Vagina (tissue), 2 donors: ENCODE results near the gene CLEC18A. TPM values are rescaled to one million over a fixed set of nuclear protein-coding genes. Genes with fewer than 3 reads are reported as not detected.
A peak's percentile ranks its signal among the peaks of the same experiment; 100 is the strongest.

Experiments
- DNase-seq, 2 donors: peaks; one replicate each; pipeline ENCODE4 v3.0.0-alpha.2; 2017; ENCODE audit errors: extremely low spot score in 2 of 2
- H3K27ac ChIP-seq: fragments of 200-600 bp; sonication (generic); one replicate; pipeline ENCODE4 v1.5.1; 2019
- H3K27me3 ChIP-seq: fragments of 200-600 bp; sonication (generic); one replicate; pipeline ENCODE4 v1.5.1; 2019
- H3K36me3 ChIP-seq, 2 donors: fragments of 200-600 bp; sonication (generic); one replicate each; pipeline ENCODE4 v1.5.1; 2017 to 2019
- H3K4me1 ChIP-seq: fragments of 200-600 bp; sonication (generic); one replicate; pipeline ENCODE4 v1.5.1; 2019
- H3K4me3 ChIP-seq, 2 donors: fragments of 200-600 bp; sonication (generic); 1 replicate in 1 of 2; 2 replicates in 1 of 2; pipeline ENCODE4 v1.5.1; 2016 to 2019
- H3K9me3 ChIP-seq: fragments of 200-600 bp; sonication (generic); one replicate; pipeline ENCODE4 v1.5.1; 2019
- CTCF ChIP-seq, 3 experiments: fragments of 450-650 bp in 2 of 3; fragments of 200-600 bp in 1 of 3; sonication (generic) in 1 of 3; IDR thresholded peaks; one replicate each; pipeline ENCODE4 v1.5.1; 2017 to 2019; ENCODE audit warnings: antibody characterized with exemption in 3 of 3, mild to moderate bottlenecking in 2 of 3, moderate library complexity in 2 of 3
- POLR2A ChIP-seq, 2 donors: fragments of 450-650 bp; IDR thresholded peaks; one replicate each; pipeline ENCODE4 v1.6.1; 2017; ENCODE audit warnings: antibody characterized with exemption in 2 of 2, mild to moderate bottlenecking in 2 of 2, moderate library complexity in 2 of 2
- POLR2AphosphoS5 ChIP-seq, 2 donors: sonication (generic); formaldehyde crosslinking; IDR thresholded peaks; one replicate each; pipeline ENCODE4 v1.9.0; 2017; ENCODE audit warnings: antibody characterized with exemption in 2 of 2, mild to moderate bottlenecking in 2 of 2, low read depth in 1 of 2; ENCODE audit not compliant: insufficient read depth in 1 of 2
- intact Hi-C: fragments of 100-400 bp; cut with DNase I; formaldehyde crosslinking; loops from one replicate; pipeline ENCODE4 v1.15.1; 2023
- total RNA-seq: library from RNA; depleted of rRNA; stranded (reverse); fragments of >200 nt; gene quantifications from one replicate; pipeline ENCODE4 v1.2.3, GENCODE V29; 2016

Gene CLEC18A
- total RNA-seq, 1 donor from 2014 or later, result 1.2 TPM

- Histone ChIP-seq H3K27ac (no peak overlapping the region), H3K27me3 (no peaks in the 10 kb centered on the region), H3K36me3 (peaks cover 0 to 9% of the 10 kb centered on the region in 2 donors), H3K4me3 (no peak overlapping the region), H3K4me1 (no peaks in the 10 kb centered on the region), H3K9me3 (no peaks in the 10 kb centered on the region)
- TF ChIP-seq CTCF (IDR thresholded peaks at IDR 0.05) (no peak), POLR2A (IDR thresholded peaks at IDR 0.05) (no peak), POLR2AphosphoS5 (IDR thresholded peaks at IDR 0.05; ENCODE audit: insufficient read depth in 1 of 2, low read depth in 1 of 2) (no peak)
- DNase-seq, result no peak
- intact Hi-C loops, result no loop called here
These were observed 42.1 kb upstream of the CLEC18A start for GRCh38 chr16:69909043-69909442.

GRCh38 chr16:69909760-69910159, 41.4 kb upstream of the CLEC18A start:
- Histone ChIP-seq H3K36me3 (peaks cover 0 to 9% of the 10 kb centered on the region in 2 donors), H3K9me3 (no peaks in the 10 kb centered on the region), H3K27ac (no peak overlapping the region), H3K27me3 (no peaks in the 10 kb centered on the region), H3K4me3 (no peak overlapping the region), H3K4me1 (no peaks in the 10 kb centered on the region)
- intact Hi-C loops, result no loop called here
- DNase-seq, result no peak
- no peak for TF ChIP-seq POLR2A (IDR thresholded peaks at IDR 0.05)
- no peak for TF ChIP-seq CTCF (IDR thresholded peaks at IDR 0.05)
- no peak for TF ChIP-seq POLR2AphosphoS5 (IDR thresholded peaks at IDR 0.05; ENCODE audit: insufficient read depth in 1 of 2, low read depth in 1 of 2)

GRCh38 chr16:69910964-69911363, 40.2 kb upstream of the CLEC18A start:
- peaks cover 0 to 9% of the 10 kb centered on the region in 2 donors for H3K36me3 ChIP-seq

GRCh38 chr16:69916462-69916861, 34.7 kb upstream of the CLEC18A start:
- no peaks in the 10 kb centered on the region for H3K36me3 ChIP-seq
- TF ChIP-seq POLR2A (IDR thresholded peaks at IDR 0.05), result no peak
- H3K9me3 ChIP-seq, result no peaks in the 10 kb centered on the region
- intact Hi-C loops, result no loop called here
- H3K27me3 ChIP-seq, result no peaks in the 10 kb centered on the region
- H3K4me1 ChIP-seq, result peaks cover 4% of the 10 kb centered on the region
- H3K4me3 ChIP-seq, result no peak overlapping the region
- no peak overlapping the region for H3K27ac ChIP-seq
- no peak for DNase-seq

More at GRCh38 chr16:69910964-69911363, 40.2 kb upstream of the CLEC18A start:
- TF ChIP-seq CTCF (IDR thresholded peaks at IDR 0.05) (no peak), POLR2A (IDR thresholded peaks at IDR 0.05) (no peak), POLR2AphosphoS5 (IDR thresholded peaks at IDR 0.05; ENCODE audit: insufficient read depth in 1 of 2, low read depth in 1 of 2) (no peak)
- DNase-seq, result no peak
- intact Hi-C loops, result no loop called here
- Histone ChIP-seq H3K4me3 (no peak overlapping the region), H3K27ac (no peak overlapping the region), H3K27me3 (no peaks in the 10 kb centered on the region), H3K9me3 (no peaks in the 10 kb centered on the region), H3K4me1 (no peaks in the 10 kb centered on the region)

- DNase-seq, result no peak
- Histone ChIP-seq H3K27me3 (no peaks in the 10 kb centered on the region), H3K4me1 (peaks cover 4% of the 10 kb centered on the region), H3K36me3 (no peaks in the 10 kb centered on the region), H3K4me3 (no peak overlapping the region), H3K9me3 (no peaks in the 10 kb centered on the region), H3K27ac (peak overlapping the region; percentile 35)
- TF ChIP-seq POLR2A (IDR thresholded peaks at IDR 0.05) (no peak), POLR2AphosphoS5 (IDR thresholded peaks at IDR 0.05; ENCODE audit: insufficient read depth in 1 of 2, low read depth in 1 of 2) (no peak), CTCF (IDR thresholded peaks at IDR 0.05) (no peak)
- intact Hi-C loops, result no loop called here
These were observed 33.8 kb upstream of the CLEC18A start for GRCh38 chr16:69917311-69917710.
